ENCODE data around the gene ACVR1B.

DNA sequence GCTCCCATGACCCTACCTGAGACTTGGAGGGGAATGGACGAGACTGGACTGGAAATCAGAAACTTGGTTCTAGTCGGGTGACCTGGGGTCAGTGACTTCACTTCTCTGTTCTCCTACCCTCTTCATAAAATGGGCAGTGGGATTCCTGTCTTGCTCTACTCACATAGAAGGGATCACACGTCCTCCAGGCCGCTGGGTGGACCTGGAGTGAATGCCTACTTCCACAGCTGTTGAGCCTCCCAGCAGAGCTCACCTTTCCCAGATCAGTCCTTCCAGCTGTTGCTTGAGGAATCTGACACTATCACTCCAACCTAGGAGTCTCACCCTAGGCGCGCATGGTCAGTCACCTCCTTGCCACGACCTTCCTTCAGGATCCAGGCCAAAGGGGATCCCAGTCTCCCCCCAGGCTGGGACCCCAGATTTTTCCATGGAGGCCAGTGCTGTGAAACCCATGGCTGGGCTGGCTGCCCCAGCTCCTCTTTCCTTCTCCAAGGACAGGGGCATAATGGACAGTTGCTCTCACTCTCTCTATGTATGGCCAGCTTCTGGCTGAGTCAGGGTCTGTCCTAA, 43.6 kb upstream of the ACVR1B start:
- TF ChIP-seq ZNF571 (tag by site-specific recombination; IDR thresholded peaks at IDR 0.05) (no peak), ZSCAN30 (tag by site-specific recombination; IDR thresholded peaks at IDR 0.05) (no peak), MEIS1 (CRISPR knock-in tag; IDR thresholded peaks at IDR 0.05; ENCODE audit: borderline replicate concordance) (no peak)
- TF ChIP-seq, protein P1, sequence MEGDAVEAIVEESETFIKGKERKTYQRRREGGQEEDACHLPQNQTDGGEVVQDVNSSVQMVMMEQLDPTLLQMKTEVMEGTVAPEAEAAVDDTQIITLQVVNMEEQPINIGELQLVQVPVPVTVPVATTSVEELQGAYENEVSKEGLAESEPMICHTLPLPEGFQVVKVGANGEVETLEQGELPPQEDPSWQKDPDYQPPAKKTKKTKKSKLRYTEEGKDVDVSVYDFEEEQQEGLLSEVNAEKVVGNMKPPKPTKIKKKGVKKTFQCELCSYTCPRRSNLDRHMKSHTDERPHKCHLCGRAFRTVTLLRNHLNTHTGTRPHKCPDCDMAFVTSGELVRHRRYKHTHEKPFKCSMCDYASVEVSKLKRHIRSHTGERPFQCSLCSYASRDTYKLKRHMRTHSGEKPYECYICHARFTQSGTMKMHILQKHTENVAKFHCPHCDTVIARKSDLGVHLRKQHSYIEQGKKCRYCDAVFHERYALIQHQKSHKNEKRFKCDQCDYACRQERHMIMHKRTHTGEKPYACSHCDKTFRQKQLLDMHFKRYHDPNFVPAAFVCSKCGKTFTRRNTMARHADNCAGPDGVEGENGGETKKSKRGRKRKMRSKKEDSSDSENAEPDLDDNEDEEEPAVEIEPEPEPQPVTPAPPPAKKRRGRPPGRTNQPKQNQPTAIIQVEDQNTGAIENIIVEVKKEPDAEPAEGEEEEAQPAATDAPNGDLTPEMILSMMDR (tag by site-specific recombination; IDR thresholded peaks at IDR 0.05) = no peak

Data from HEK293 (cell line).